ENCODE results near the gene NVL.
A peak's percentile ranks its signal among the peaks of the same experiment; 100 is the strongest.
"Not testable (repeated sequence)": the region's sequence is repeated elsewhere in the genome, so short reads cannot be mapped to it uniquely, and the experiment has no call there.

Gene NVL
- total RNA-seq, result 46.7 to 58.4 (median 55.2) reads per million in 4 experiments

GRCh38 chr1:224329842-224330753 lies at the start of gene NVL:
Gene NVL, minus strand, starts transcription at chr1:224330172. Its CDS starts 45 bp downstream, at chr1:224330127.
- peak; percentile 64 for DNase-seq

GRCh38 chr1:224378855-224379631 lies 49.1 kb upstream of the NVL start:
- no peak for DNase-seq

- no peak for DNase-seq
These were observed 47.7 kb upstream of the NVL start for GRCh38 chr1:224377676-224378006.

GRCh38 chr1:224375059-224375458 lies 45.1 kb upstream of the NVL start:
- no peak for DNase-seq

GRCh38 chr1:224373008-224373590 lies 43.1 kb upstream of the NVL start:
- DNase-seq, result no peak

GRCh38 chr1:224368409-224368808 lies 38.4 kb upstream of the NVL start:
- no peak for DNase-seq

GRCh38 chr1:224359207-224359606 lies 29.2 kb upstream of the NVL start:
- no peak for DNase-seq

- DNase-seq, result no peak
These were observed 28.3 kb upstream of the NVL start for GRCh38 chr1:224358237-224358636.

- no peak for DNase-seq
These were observed 27.7 kb upstream of the NVL start for GRCh38 chr1:224357626-224358124.

GRCh38 chr1:224356685-224357625 lies 27.0 kb upstream of the NVL start, which contains the start of gene CNIH4:
Gene CNIH4, plus strand, starts transcription at chr1:224356879. Its CDS starts 46 bp downstream, at chr1:224356925.
- DNase-seq, result peak; percentile 88

- no peak for DNase-seq
These were observed 24.3 kb upstream of the NVL start for GRCh38 chr1:224353975-224354925.

- not testable (repeated sequence) for DNase-seq
These were observed 22.6 kb upstream of the NVL start for GRCh38 chr1:224352436-224353085.

- DNase-seq, result not testable (repeated sequence)
These were observed 19.7 kb upstream of the NVL start for GRCh38 chr1:224349716-224350115.

- DNase-seq, result no peak
These were observed 18.2 kb upstream of the NVL start for GRCh38 chr1:224348137-224348536.

- DNase-seq, result no peak
These were observed 13.7 kb upstream of the NVL start for GRCh38 chr1:224343679-224344078.

- not testable (repeated sequence) for DNase-seq
These were observed 10.7 kb upstream of the NVL start for GRCh38 chr1:224340453-224341384.

GRCh38 chr1:224339442-224340033 lies 9.6 kb upstream of the NVL start:
- no peak for DNase-seq

GRCh38 chr1:224338150-224338838 lies 8.3 kb upstream of the NVL start:
- no peak for DNase-seq

All from effector CD8-positive, alpha-beta T cell (primary cell).